Myometrial cell (primary cell): ENCODE results near the gene ACTR2. TPM values are rescaled to one million over a fixed set of nuclear protein-coding genes. Genes with fewer than 3 reads are reported as not detected.

ENCODE experiments used
- total RNA-seq: library from RNA; depleted of rRNA; stranded (reverse); fragments of >200 nt; gene quantifications from 2 replicates; pipeline ENCODE4 v1.2.3, GENCODE V29; 2015

Gene ACTR2
- 103 and 118 TPM in 2 replicates for total RNA-seq

GRCh38 chr2:65227456-65228262 lies at the start of gene ACTR2:
TSS of gene ACTR2 (plus strand) at chr2:65227831. CDS start at chr2:65227910, 79 bp downstream.

Other genes with a start within 250 kb of the ACTR2 start
- gene SLC1A4, start 238.4 kb upstream of the ACTR2 start, total RNA-seq, result 18.2 and 19.3 TPM in 2 replicates
- gene CEP68, start 171.4 kb upstream of the ACTR2 start, total RNA-seq, result 3.7 and 6.0 TPM in 2 replicates
- gene RAB1A, start 97.7 kb upstream of the ACTR2 start, total RNA-seq, result 89.0 and 102 TPM in 2 replicates
- gene SPRED2, start 204.8 kb downstream of the ACTR2 start, total RNA-seq, result 15.0 and 15.1 TPM in 2 replicates